DND-41 (cell line): ENCODE results near the gene KRTAP1-4.
"Not testable (repeated sequence)": the region's sequence is repeated elsewhere in the genome, so short reads cannot be mapped to it uniquely, and the experiment has no call there.

ENCODE experiments used
- ATAC-seq: fragments of 200-7000 bp; cut with Tn5 transposase; 3 replicates; pipeline ENCODE4 v1.9.1; 2021; ENCODE audit warnings: low read depth; ENCODE audit not compliant: insufficient read depth
- DNase-seq: peaks from one replicate; pipeline ENCODE4 v3.0.0-alpha.2; 2020
- H2AFZ ChIP-seq: 2 replicates; pipeline ENCODE4 v1.6.0; 2012; ENCODE audit warnings: low read depth, low read length
- H3K27ac ChIP-seq: 2 replicates; pipeline ENCODE4 v1.5.1; 2012; ENCODE audit warnings: low read length, inconsistent platforms
- H3K27me3 ChIP-seq: fragments of 200-600 bp; sonication (generic); 2 replicates; pipeline ENCODE4 v1.6.0; 2012; ENCODE audit warnings: low read length, mild to moderate bottlenecking, inconsistent platforms; ENCODE audit not compliant: insufficient read depth, poor library complexity
- H3K36me3 ChIP-seq: 2 replicates; pipeline ENCODE4 v1.5.1; 2012; ENCODE audit warnings: low read length, inconsistent platforms; ENCODE audit not compliant: insufficient read depth
- H3K4me1 ChIP-seq: 2 replicates; pipeline ENCODE4 v1.5.1; 2012; ENCODE audit warnings: mild to moderate bottlenecking, low read length; ENCODE audit not compliant: insufficient read depth
- H3K4me2 ChIP-seq: 2 replicates; pipeline ENCODE4 v1.6.0; 2012; ENCODE audit warnings: mild to moderate bottlenecking, moderate library complexity, low read length, inconsistent platforms; ENCODE audit not compliant: insufficient read depth
- H3K4me3 ChIP-seq, 2 experiments: fragments of 200-600 bp in 1 of 2; shearing (Covaris generic) in 1 of 2; 2 replicates each; pipeline ENCODE4 v1.5.1; 2012 to 2016; ENCODE audit warnings: inconsistent platforms in 2 of 2, low read length in 2 of 2, mild to moderate bottlenecking in 2 of 2, low read depth in 1 of 2, moderate library complexity in 1 of 2
- H3K79me2 ChIP-seq: 2 replicates; pipeline ENCODE4 v1.6.0; 2012; ENCODE audit warnings: low read length, inconsistent platforms; ENCODE audit not compliant: insufficient read depth
- H3K9ac ChIP-seq: 2 replicates; pipeline ENCODE4 v1.6.0; 2012; ENCODE audit warnings: low read depth, mild to moderate bottlenecking, inconsistent platforms, low read length, moderate library complexity
- H3K9me3 ChIP-seq: 2 replicates; pipeline ENCODE4 v1.5.1; 2012; ENCODE audit warnings: low read length, moderate library complexity, mild to moderate bottlenecking, inconsistent platforms; ENCODE audit not compliant: insufficient read depth, severe bottlenecking
- H4K20me1 ChIP-seq: 2 replicates; pipeline ENCODE4 v1.6.0; 2012; ENCODE audit warnings: low read length; ENCODE audit not compliant: insufficient read depth
- CTCF ChIP-seq: IDR thresholded peaks from 2 replicates; pipeline ENCODE4 v1.5.1; 2012; ENCODE audit warnings: borderline replicate concordance, low read length, moderate library complexity, mild to moderate bottlenecking; ENCODE audit not compliant: poor library complexity, severe bottlenecking; ENCODE audit errors: extremely low read depth
- EZH2 ChIP-seq: IDR thresholded peaks from 3 replicates; pipeline ENCODE4 v1.6.1; 2012; ENCODE audit warnings: borderline replicate concordance, low read depth, mild to moderate bottlenecking, moderate library complexity, low read length, inconsistent platforms; ENCODE audit not compliant: severe bottlenecking

Gene KRTAP1-4

GRCh38 chr17:41057547-41057946 lies 27.6 kb upstream of the KRTAP1-4 start:
- TF ChIP-seq EZH2 (no peak), CTCF (no peak)
- peaks cover 3% of the 10 kb centered on the region for H3K27me3 ChIP-seq
- ATAC-seq = no peak

GRCh38 chr17:41055130-41055529 lies 25.1 kb upstream of the KRTAP1-4 start, which contains the start of gene KRTAP2-2:
TSS of gene KRTAP2-2 (minus strand) at chr17:41055230. CDS start at chr17:41055211, 19 bp downstream.
- H3K4me3 ChIP-seq, H3K27me3 ChIP-seq, H3K4me1 ChIP-seq, H3K9ac ChIP-seq, H3K79me2 ChIP-seq, H3K36me3 ChIP-seq, DNase-seq, ATAC-seq, H3K27ac ChIP-seq, H4K20me1 ChIP-seq, H3K4me2 ChIP-seq, H2AFZ ChIP-seq, H3K9me3 ChIP-seq: not testable (repeated sequence)

More at GRCh38 chr17:41057547-41057946, 27.6 kb upstream of the KRTAP1-4 start:
- no peaks in the 10 kb centered on the region for H3K79me2 ChIP-seq
- no peaks in the 10 kb centered on the region for H4K20me1 ChIP-seq
- no peak overlapping the region for H3K27ac ChIP-seq
- H3K36me3 ChIP-seq = no peaks in the 10 kb centered on the region
- no peaks in the 10 kb centered on the region for H3K4me1 ChIP-seq
- H3K9ac ChIP-seq = no peak overlapping the region
- no peak overlapping the region for H3K4me2 ChIP-seq
- H3K4me3 ChIP-seq = no peak overlapping the region
- no peak for DNase-seq
- no peak overlapping the region for H2AFZ ChIP-seq
- no peaks in the 10 kb centered on the region for H3K9me3 ChIP-seq

GRCh38 chr17:41054556-41054955 lies 24.6 kb upstream of the KRTAP1-4 start:
- not testable (repeated sequence) for H3K4me2 ChIP-seq, H3K79me2 ChIP-seq, H4K20me1 ChIP-seq, H3K4me3 ChIP-seq, H3K36me3 ChIP-seq, H3K27me3 ChIP-seq, H3K27ac ChIP-seq, ATAC-seq, H2AFZ ChIP-seq, H3K9ac ChIP-seq, H3K9me3 ChIP-seq, H3K4me1 ChIP-seq, DNase-seq

- Histone ChIP-seq H3K9ac (no peak overlapping the region), H2AFZ (no peak overlapping the region), H3K36me3 (no peaks in the 10 kb centered on the region), H3K4me2 (no peak overlapping the region), H3K4me3 (no peak overlapping the region), H3K27ac (no peak overlapping the region), H3K79me2 (no peaks in the 10 kb centered on the region), H3K9me3 (no peaks in the 10 kb centered on the region), H3K4me1 (no peaks in the 10 kb centered on the region), H4K20me1 (no peaks in the 10 kb centered on the region), H3K27me3 (peaks cover 8% of the 10 kb centered on the region)
- ATAC-seq = no peak
- DNase-seq = no peak
- TF ChIP-seq EZH2 (no peak), CTCF (no peak)
Observed at GRCh38 chr17:41054025-41054424, 24.0 kb upstream of the KRTAP1-4 start.
